ENCODE measurements around the gene SLC25A46. TPM values are rescaled to one million over a fixed set of nuclear protein-coding genes. Genes with fewer than 3 reads are reported as not detected.

SLC25A46 gene
- total RNA-seq, 1 experiment from 2014 or later = 30.6 TPM

DNA sequence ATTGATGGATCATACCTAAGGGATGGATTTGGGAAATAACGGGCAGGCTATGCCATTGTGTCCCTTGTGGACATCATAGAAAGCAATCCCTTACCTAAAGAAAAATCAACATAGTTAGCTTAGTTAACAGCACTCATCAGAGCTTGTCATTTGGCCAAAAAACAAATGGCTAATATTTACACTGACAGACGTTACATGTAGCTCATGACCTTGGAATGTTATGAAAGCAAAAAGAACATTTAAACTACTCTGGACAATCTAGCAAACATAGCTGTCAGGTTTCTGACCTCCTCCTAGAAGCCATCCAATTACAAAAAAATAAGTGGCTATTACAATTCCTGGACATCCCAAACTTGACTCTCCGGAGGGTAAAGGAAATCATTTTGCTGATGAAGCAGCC lies 36.1 kb upstream of the SLC25A46 start:
- Mint-ChIP-seq H3K36me3 (ENCODE audit: insufficient read depth, unreplicated experiment) (no peaks in the 10 kb centered on the region), H3K9me3 (ENCODE audit: unreplicated experiment) (no peaks in the 10 kb centered on the region), H3K27me3 (ENCODE audit: insufficient read depth, unreplicated experiment) (peaks cover 10% of the 10 kb centered on the region), H3K4me3 (ENCODE audit: unreplicated experiment) (no peak overlapping the region), H3K4me1 (ENCODE audit: low read depth, unreplicated experiment) (no peaks in the 10 kb centered on the region), H3K27ac (ENCODE audit: unreplicated experiment) (no peak overlapping the region)
- BruUV-seq (replicated peaks) = no TSS peak
- intact Hi-C loops (cut with micrococcal nuclease; ENCODE audit: unreplicated experiment) = no loop called here
- DNase-seq = no peak
- Histone ChIP-seq H3K4me3 (ENCODE audit: low read depth, low read length) (no peak overlapping the region), H3K36me3 (ENCODE audit: control insufficient read depth, insufficient read depth, low read length) (no peaks in the 10 kb centered on the region), H3K9me3 (no peaks in the 10 kb centered on the region), H3K27me3 (replicated peaks; ENCODE audit: control insufficient read depth, insufficient read depth, low read length) (no peaks in the 10 kb centered on the region), H3K4me1 (no peaks in the 10 kb centered on the region)
- CTCF ChIA-PET = interaction anchor here (0.5 kb wide), 1 partner anchor 12 kb away, joined by 3 read pairs; no protein-coding TSS in a partner anchor
- POLR2A ChIA-PET = no interaction called here
- TF ChIP-seq, protein P1, sequence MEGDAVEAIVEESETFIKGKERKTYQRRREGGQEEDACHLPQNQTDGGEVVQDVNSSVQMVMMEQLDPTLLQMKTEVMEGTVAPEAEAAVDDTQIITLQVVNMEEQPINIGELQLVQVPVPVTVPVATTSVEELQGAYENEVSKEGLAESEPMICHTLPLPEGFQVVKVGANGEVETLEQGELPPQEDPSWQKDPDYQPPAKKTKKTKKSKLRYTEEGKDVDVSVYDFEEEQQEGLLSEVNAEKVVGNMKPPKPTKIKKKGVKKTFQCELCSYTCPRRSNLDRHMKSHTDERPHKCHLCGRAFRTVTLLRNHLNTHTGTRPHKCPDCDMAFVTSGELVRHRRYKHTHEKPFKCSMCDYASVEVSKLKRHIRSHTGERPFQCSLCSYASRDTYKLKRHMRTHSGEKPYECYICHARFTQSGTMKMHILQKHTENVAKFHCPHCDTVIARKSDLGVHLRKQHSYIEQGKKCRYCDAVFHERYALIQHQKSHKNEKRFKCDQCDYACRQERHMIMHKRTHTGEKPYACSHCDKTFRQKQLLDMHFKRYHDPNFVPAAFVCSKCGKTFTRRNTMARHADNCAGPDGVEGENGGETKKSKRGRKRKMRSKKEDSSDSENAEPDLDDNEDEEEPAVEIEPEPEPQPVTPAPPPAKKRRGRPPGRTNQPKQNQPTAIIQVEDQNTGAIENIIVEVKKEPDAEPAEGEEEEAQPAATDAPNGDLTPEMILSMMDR (IDR thresholded peaks at IDR 0.05; ENCODE audit: insufficient read depth in 1 of 2, low read depth in 1 of 2, low read length in 1 of 2, severe bottlenecking in 1 of 2, unreplicated experiment in 1 of 2) = no peak

DNA sequence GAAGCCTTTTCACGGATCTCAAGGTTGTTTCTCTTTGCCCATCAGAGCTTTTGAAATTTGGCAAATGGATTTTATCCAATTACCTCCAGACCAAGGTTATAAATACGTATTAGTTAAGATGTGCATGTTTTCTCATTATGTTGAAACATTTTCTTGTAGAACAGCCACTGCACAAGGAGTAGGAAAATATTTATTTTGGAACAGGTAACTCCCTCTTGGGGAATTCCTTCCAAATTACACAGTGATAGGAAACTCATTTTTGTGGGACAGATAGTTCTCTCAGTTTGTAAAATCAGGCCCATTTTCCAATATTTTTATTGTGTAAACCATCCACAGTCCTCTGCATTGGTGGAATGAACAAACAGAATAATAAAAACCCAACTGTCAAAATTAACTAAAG lies 35.3 kb upstream of the SLC25A46 start:
- Histone ChIP-seq H3K36me3 (ENCODE audit: control insufficient read depth, insufficient read depth, low read length) (no peaks in the 10 kb centered on the region), H3K4me1 (no peaks in the 10 kb centered on the region), H3K9me3 (no peaks in the 10 kb centered on the region), H3K4me3 (ENCODE audit: low read depth, low read length) (no peak overlapping the region), H3K27me3 (replicated peaks; ENCODE audit: control insufficient read depth, insufficient read depth, low read length) (no peaks in the 10 kb centered on the region)
- H3K4me1 Mint-ChIP-seq (ENCODE audit: low read depth, unreplicated experiment) = no peaks in the 10 kb centered on the region
- H3K36me3 Mint-ChIP-seq (ENCODE audit: insufficient read depth, unreplicated experiment) = no peaks in the 10 kb centered on the region
- TF ChIP-seq, protein P1 (IDR thresholded peaks at IDR 0.05; ENCODE audit: insufficient read depth in 1 of 2, low read depth in 1 of 2, low read length in 1 of 2, severe bottlenecking in 1 of 2, unreplicated experiment in 1 of 2) = no peak
- H3K4me3 Mint-ChIP-seq (ENCODE audit: unreplicated experiment) = no peak overlapping the region
- CTCF ChIA-PET = no interaction called here
- BruUV-seq (replicated peaks) = no TSS peak
- POLR2A ChIA-PET = no interaction called here
- H3K27ac Mint-ChIP-seq (ENCODE audit: unreplicated experiment) = no peak overlapping the region
- peaks cover 11% of the 10 kb centered on the region for H3K27me3 Mint-ChIP-seq (ENCODE audit: insufficient read depth, unreplicated experiment)
- no peaks in the 10 kb centered on the region for H3K9me3 Mint-ChIP-seq (ENCODE audit: unreplicated experiment)
- intact Hi-C loops (cut with micrococcal nuclease; ENCODE audit: unreplicated experiment) = no loop called here
- DNase-seq = no peak

DNA sequence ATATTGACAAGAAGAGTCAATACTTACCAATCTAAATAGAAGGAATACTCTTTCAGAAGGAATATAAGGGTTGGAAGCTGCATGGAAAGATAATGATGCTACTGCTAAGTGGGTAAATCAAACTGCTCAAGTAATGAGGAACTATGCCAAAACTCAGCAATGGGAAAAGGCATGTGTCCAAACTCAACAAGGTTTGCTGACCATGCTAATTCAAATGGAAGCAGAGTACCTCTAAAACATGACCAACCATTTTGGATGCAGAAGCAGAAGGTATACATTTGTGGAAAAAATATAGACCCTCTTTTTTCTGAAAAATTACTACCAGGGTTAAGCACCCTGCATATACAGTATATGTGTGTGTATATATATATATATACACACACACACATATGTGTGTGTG lies 33.5 kb upstream of the SLC25A46 start:
- H3K9me3 Mint-ChIP-seq (ENCODE audit: unreplicated experiment) = no peaks in the 10 kb centered on the region
- intact Hi-C loops (cut with micrococcal nuclease; ENCODE audit: unreplicated experiment) = no loop called here
- H3K4me3 Mint-ChIP-seq (ENCODE audit: unreplicated experiment) = no peak overlapping the region
- no peaks in the 10 kb centered on the region for H3K4me1 ChIP-seq
- no peak overlapping the region for H3K27ac Mint-ChIP-seq (ENCODE audit: unreplicated experiment)
- H3K36me3 Mint-ChIP-seq (ENCODE audit: insufficient read depth, unreplicated experiment) = no peaks in the 10 kb centered on the region
- POLR2A ChIA-PET = no interaction called here
- H3K9me3 ChIP-seq = no peaks in the 10 kb centered on the region
- no peaks in the 10 kb centered on the region for H3K36me3 ChIP-seq (ENCODE audit: control insufficient read depth, insufficient read depth, low read length)
- no peak for DNase-seq
- CTCF ChIA-PET = no interaction called here
- no peaks in the 10 kb centered on the region for H3K27me3 ChIP-seq (replicated peaks; ENCODE audit: control insufficient read depth, insufficient read depth, low read length)
- BruUV-seq (replicated peaks) = no TSS peak
- no peak overlapping the region for H3K4me3 ChIP-seq (ENCODE audit: low read depth, low read length)
- no peaks in the 10 kb centered on the region for H3K4me1 Mint-ChIP-seq (ENCODE audit: low read depth, unreplicated experiment)
- peaks cover 13% of the 10 kb centered on the region for H3K27me3 Mint-ChIP-seq (ENCODE audit: insufficient read depth, unreplicated experiment)
- TF ChIP-seq, protein P1 (IDR thresholded peaks at IDR 0.05; ENCODE audit: insufficient read depth in 1 of 2, low read depth in 1 of 2, low read length in 1 of 2, severe bottlenecking in 1 of 2, unreplicated experiment in 1 of 2) = no peak

All from Caco-2 (cell line).